ENCODE results near the gene DYNLRB1.

The DYNLRB1 gene

GRCh38 chr20:34529742-34530141, 13.5 kb downstream of the DYNLRB1 start:
- H3K4me3 ChIP-seq (ENCODE audit: low read length), result no peak overlapping the region
- DNase-seq (ENCODE audit: low read depth, low spot score), result no peak

- DNase-seq (ENCODE audit: low read depth, low spot score), result no peak
- H3K4me3 ChIP-seq (ENCODE audit: low read length), result no peak overlapping the region
Observed at GRCh38 chr20:34530342-34530741, 14.1 kb downstream of the DYNLRB1 start.

- no peak overlapping the region for H3K4me3 ChIP-seq (ENCODE audit: low read length)
- no peak for DNase-seq (ENCODE audit: low read depth, low spot score)
Observed at GRCh38 chr20:34531608-34532265, 15.5 kb downstream of the DYNLRB1 start.

- no peak for DNase-seq (ENCODE audit: low read depth, low spot score)
- no peak overlapping the region for H3K4me3 ChIP-seq (ENCODE audit: low read length)
Observed at GRCh38 chr20:34532320-34532719, 16.1 kb downstream of the DYNLRB1 start.

- DNase-seq (ENCODE audit: low read depth, low spot score), result no peak
- no peak overlapping the region for H3K4me3 ChIP-seq (ENCODE audit: low read length)
Observed at GRCh38 chr20:34532756-34533155, 16.5 kb downstream of the DYNLRB1 start.

GRCh38 chr20:34534391-34535165, 18.4 kb downstream of the DYNLRB1 start:
- H3K4me3 ChIP-seq (ENCODE audit: low read length), result no peak overlapping the region
- no peak for DNase-seq (ENCODE audit: low read depth, low spot score)

GRCh38 chr20:34535301-34535840, 19.1 kb downstream of the DYNLRB1 start:
- no peak overlapping the region for H3K4me3 ChIP-seq (ENCODE audit: low read length)
- DNase-seq (ENCODE audit: low read depth, low spot score), result no peak

GRCh38 chr20:34535857-34536256, 19.6 kb downstream of the DYNLRB1 start:
- DNase-seq (ENCODE audit: low read depth, low spot score), result no peak
- H3K4me3 ChIP-seq (ENCODE audit: low read length), result no peak overlapping the region

- DNase-seq (ENCODE audit: low read depth, low spot score), result no peak
- H3K4me3 ChIP-seq (ENCODE audit: low read length), result no peak overlapping the region
Observed at GRCh38 chr20:34536798-34537394, 20.7 kb downstream of the DYNLRB1 start.

GRCh38 chr20:34537651-34538050, 21.4 kb downstream of the DYNLRB1 start:
- no peak overlapping the region for H3K4me3 ChIP-seq (ENCODE audit: low read length)
- no peak for DNase-seq (ENCODE audit: low read depth, low spot score)

GRCh38 chr20:34538671-34539123, 22.5 kb downstream of the DYNLRB1 start:
- H3K4me3 ChIP-seq (ENCODE audit: low read length), result no peak overlapping the region
- DNase-seq (ENCODE audit: low read depth, low spot score), result no peak

GRCh38 chr20:34539756-34540155, 23.5 kb downstream of the DYNLRB1 start:
- no peak for DNase-seq (ENCODE audit: low read depth, low spot score)
- H3K4me3 ChIP-seq (ENCODE audit: low read length), result no peak overlapping the region

- DNase-seq (ENCODE audit: low read depth, low spot score), result no peak
- H3K4me3 ChIP-seq (ENCODE audit: low read length), result no peak overlapping the region
Observed at GRCh38 chr20:34540596-34541263, 24.5 kb downstream of the DYNLRB1 start.

- H3K4me3 ChIP-seq (ENCODE audit: low read length), result no peak overlapping the region
- no peak for DNase-seq (ENCODE audit: low read depth, low spot score)
Observed at GRCh38 chr20:34541264-34541901, 25.2 kb downstream of the DYNLRB1 start.

- no peak overlapping the region for H3K4me3 ChIP-seq (ENCODE audit: low read length)
- DNase-seq (ENCODE audit: low read depth, low spot score), result no peak
Observed at GRCh38 chr20:34541917-34542316, 25.7 kb downstream of the DYNLRB1 start.

- no peak overlapping the region for H3K4me3 ChIP-seq (ENCODE audit: low read length)
- no peak for DNase-seq (ENCODE audit: low read depth, low spot score)
Observed at GRCh38 chr20:34542439-34542838, 26.2 kb downstream of the DYNLRB1 start.

GRCh38 chr20:34543463-34544056, 27.3 kb downstream of the DYNLRB1 start:
- no peak for DNase-seq (ENCODE audit: low read depth, low spot score)
- H3K4me3 ChIP-seq (ENCODE audit: low read length), result no peak overlapping the region

GRCh38 chr20:34544109-34544796, 28.0 kb downstream of the DYNLRB1 start:
- DNase-seq (ENCODE audit: low read depth, low spot score), result no peak
- H3K4me3 ChIP-seq (ENCODE audit: low read length), result no peak overlapping the region

Data from Jurkat, Clone E6-1 (cell line).